ENCODE results near the gene EMD.

Gene EMD

GRCh38 chrX:154355776-154356140, 23.3 kb upstream of the EMD start:
- no peak for DNase-seq

DNA sequence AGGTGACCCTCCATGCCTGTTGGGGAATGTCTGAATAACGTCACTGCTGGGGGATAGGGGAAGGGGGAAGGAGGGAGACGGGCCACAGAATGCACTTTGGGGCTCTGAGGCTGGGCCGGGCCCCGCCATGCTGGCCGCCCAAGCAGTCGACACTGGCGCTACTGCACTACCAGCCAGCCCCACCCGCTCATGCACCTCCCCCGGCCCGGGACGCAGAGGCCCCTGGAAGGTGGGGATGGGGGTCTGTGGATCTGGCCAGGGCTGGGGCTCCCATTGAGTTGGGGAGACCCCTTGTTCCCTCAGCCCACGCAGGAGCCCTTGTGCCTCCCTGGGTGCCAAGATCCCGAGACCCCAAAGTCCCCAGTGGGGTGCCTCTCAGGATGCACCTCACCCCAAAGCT, 22.5 kb upstream of the EMD start:
- DNase-seq = no peak

DNA sequence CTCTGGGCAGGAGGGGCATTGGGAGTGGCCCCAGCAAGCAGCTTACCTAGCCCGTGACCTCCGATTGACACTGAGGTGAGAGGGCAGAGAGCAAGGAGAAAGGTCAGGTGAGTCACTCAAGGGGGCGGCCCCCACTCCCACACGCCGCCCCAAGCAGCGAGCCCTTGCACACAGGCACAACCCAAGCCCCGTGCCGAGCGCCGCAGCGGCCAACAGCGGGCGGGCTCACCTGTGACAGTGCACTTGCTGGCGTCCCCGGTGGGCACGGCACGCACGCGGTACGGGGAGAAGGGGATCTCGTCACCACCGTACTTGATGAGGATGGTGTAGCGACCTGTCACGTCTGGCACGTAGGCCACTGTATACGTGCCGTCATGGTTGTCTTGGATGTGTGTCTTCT, 21.9 kb upstream of the EMD start:
- DNase-seq = no peak

GRCh38 chrX:154358011-154358410, 21.1 kb upstream of the EMD start:
- DNase-seq = no peak

GRCh38 chrX:154358829-154359228, 20.3 kb upstream of the EMD start:
- no peak for DNase-seq

- no peak for DNase-seq
These were observed 19.5 kb upstream of the EMD start for GRCh38 chrX:154359362-154360154.

GRCh38 chrX:154360155-154360713, 18.9 kb upstream of the EMD start:
- DNase-seq = no peak

GRCh38 chrX:154362085-154362742, 16.9 kb upstream of the EMD start:
- DNase-seq = no peak

GRCh38 chrX:154363706-154364439, 15.2 kb upstream of the EMD start:
- DNase-seq = no peak

DNA sequence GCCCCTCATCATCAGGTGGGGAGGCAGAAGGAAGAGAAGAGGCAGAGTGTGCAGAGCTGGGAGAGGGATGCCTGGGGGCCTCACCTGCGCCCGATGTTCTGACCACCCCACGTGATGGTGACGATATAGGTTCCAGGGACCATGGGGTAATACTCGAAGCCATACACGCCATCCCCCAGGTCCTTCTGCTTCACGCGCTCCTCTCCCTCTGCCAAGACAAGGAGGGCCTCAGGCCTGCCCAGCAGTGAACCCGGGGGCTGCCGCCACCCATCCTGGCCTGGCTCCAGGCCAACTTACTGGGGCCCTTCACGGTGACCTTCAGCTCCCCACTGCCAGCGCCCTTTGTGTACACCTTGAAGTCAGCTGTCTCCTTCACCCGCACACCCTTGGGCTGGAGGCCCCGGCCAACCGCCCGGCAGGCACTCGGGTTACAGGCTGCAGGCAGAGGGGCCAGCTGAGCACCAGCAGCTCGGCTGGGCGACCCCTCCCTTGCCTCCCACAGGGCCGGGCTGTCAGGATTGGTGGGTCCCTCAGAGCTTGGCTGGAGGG, 14.0 kb upstream of the EMD start:
- DNase-seq = no peak

- no peak for DNase-seq
These were observed 13.0 kb upstream of the EMD start for GRCh38 chrX:154365997-154366665.

DNA sequence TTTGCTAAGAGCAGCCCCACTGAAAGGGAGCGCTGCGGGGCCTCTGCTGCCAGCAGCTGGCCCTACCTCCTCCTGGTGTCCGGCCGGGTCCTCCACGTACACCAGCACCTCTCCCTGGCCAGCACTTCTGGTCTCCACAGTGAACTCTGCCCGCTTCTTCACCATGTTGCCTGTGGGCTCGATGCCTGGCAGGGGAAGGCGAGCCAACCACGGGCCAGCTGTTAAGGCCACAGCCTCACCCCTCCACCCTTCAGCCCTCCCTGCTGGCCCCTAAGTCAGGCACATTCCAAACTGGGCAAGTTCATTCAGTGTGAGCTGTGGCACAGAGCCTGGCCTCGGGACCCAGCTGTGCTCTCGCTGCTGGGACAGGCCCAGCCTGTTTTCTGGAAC, 12.4 kb upstream of the EMD start:
- no peak for DNase-seq

DNA sequence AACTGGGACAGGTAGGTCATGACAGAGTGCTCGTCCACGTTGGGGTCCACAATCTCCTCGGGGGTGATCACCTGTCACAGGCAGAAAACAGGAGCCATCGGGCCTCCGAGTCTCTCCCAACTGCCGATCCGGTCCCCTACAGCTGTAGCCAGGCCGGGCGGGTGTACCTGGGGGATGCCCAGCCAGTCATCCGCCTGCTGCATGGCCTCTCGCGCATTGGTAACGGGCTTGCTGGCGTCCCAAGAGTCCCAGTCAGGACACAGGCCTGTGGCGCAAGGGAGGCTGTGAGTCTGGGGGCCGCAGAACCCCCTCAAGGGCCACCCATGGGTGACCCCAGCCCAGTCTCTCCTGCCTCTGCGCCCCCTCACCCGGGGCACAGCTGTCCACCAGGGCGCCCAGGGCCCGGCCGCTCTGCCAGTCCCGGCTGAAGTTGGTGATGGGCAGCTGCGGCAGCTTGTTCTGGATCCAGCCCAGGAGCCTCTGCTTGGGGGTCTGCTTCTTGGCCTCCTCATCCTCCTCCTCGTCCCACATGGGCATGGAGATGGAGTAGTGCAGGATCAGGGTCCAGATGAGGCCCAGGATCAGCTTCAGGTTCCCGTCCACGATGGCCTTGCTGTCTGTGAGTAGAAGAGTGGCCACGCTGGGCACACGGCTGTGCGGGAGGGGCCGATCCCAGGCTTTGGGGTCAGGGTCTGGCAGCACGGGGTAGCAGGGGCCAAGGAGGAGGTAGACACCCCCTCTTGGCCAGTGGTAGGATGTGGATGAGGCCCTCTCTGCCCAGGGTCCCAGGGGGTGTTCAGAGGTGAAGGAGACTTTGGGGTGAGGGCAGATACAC, 11.4 kb upstream of the EMD start:
- DNase-seq = no peak

- peak; percentile 83 to 86 for DNase-seq
These were observed 10.3 kb upstream of the EMD start for GRCh38 chrX:154368630-154369448.

DNA sequence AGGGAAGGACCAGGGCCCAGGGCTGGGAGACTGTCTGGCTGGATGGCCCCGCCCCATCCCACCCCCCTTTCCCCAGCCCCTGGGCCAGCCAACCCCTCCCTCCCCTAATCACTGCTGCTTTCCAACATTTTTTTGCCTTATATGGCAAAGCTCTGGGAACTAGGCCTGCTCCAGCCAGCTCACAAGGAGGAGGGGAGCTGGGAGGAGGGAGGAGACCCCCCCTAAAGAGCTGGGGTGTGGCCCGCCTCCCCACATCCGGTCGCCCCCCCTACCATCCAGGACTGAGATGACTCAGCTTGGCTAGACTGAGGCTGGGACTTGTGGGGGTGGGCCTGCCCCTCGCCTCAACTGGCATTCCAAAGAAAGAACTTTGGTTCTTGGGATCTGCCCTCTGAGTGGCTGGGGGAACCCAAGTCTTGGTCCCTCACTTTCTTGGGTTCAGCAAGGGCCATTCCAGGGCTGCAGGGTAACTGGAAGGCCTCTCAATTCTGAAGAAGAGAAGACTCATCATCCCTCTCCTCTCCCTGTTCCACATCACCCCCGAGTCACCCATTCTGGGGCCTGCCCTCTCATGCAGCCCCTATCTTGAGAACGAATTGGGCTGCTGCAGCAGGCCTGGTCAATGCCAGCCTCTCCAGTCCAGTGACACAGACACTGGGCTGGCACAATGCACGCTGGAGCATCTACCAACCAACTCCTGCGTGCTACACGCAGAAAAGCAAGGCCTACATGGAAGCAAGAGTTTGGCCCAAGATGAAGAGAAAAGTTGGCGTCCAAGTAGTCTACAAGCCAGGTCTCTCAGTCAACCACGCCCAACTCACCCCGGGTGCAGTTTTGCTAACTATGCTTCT, 9.4 kb upstream of the EMD start:
- DNase-seq = peak; percentile 54 to 63

GRCh38 chrX:154370300-154371016, 8.6 kb upstream of the EMD start:
- no peak for DNase-seq

- peak; percentile 88 to 90 for DNase-seq
These were observed 7.9 kb upstream of the EMD start for GRCh38 chrX:154371017-154371788.

DNA sequence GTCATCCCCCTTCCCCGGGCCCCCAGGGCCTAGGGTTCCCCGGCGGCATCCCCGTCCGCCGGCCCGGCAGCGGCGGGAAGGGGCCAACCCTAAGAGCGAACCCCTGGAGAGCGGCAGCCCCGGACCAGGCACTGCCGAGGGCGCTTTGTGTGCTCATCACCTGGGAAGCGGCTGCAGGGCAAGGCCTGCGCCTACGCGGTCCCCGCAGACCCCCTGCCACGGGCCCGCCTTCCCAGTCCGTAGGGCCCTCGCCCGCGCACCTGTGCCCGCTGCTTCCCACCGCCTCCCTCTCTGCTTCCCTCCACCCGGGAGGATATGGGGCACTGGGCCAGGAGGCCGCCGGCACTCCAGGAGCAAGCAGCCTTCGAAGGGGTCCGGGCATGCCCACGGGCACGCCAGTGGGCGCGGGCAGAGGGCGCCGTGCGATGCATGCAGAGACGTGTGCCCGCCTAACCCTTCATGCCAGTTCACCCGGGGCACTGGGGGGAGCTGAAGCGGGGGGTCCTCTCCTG, 7.2 kb upstream of the EMD start:
- DNase-seq = no peak

Data from activated CD4-positive, alpha-beta T cell treated with anti-CD3 and anti-CD28 coated beads, Interleukin-2, amount 50 U/mL, for 4 hours (primary cell).